ENCODE measurements around the gene ILKAP. TPM values are rescaled to one million over a fixed set of nuclear protein-coding genes. Genes with fewer than 3 reads are reported as not detected.

The ILKAP gene
- total and polyA plus RNA-seq, 11 donors, result 12.4 to 41.7 (median 24.0) TPM

DNA sequence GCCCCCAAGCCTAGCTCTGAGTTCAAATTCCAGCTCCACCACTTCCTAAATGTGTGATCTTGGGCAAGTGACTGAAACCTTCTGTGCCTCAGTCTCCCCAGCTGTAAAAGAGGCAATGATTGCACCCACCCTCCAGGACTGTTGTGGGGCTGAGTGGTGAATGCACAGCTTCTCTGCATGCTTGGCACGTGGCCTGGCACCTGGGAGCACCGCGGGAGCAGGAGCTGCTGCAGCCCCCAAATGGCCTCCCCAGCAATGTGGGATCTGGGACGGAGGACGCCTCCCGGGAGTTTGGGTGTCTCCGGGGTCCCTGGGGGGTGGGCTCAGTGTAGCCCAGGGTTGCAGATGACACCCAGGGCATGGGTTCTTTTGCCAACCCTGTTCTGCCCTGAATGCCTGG lies 63.5 kb downstream of the ILKAP start:
- Histone ChIP-seq H3K9me3 (no peaks in the 10 kb centered on the region), H3K4me3 (peak overlapping the region in 1 of 12 donors; percentile 49), H3K27ac (peak overlapping the region in 1 of 12 donors; percentile 91), H3K27me3 (no peaks in the 10 kb centered on the region), H3K36me3 (peaks cover 0 to 8% (median 0%) of the 10 kb centered on the region in 9 donors), H3K4me1 (peaks cover 0 to 65% (median 32%) of the 10 kb centered on the region in 12 donors)
- WGBS, 4 donors, result 77 to 94% (median 86%) methylated on average over 4 to 7 of the region's 7 CpGs
- DNase-seq (no peak), ATAC-seq (no peak)
- no peak for TF ChIP-seq CTCF (IDR thresholded peaks at IDR 0.05)
- TF ChIP-seq POLR2A (IDR thresholded peaks at IDR 0.05), result no peak
- intact Hi-C loops (cut with DNase I), result loop anchor here in 3 of 10 donors (5.0 to 10.0 kb wide), 2 partner anchors 283 to 285 kb away; partner anchors contain the start of gene RAMP1 (in 3 of the 3)

GRCh38 chr2:238139196-238140039 lies 64.1 kb downstream of the ILKAP start:
- ATAC-seq, result peak; percentile 27 to 51 (median 40)
- peak in 1 of 5 donors; percentile 55 for DNase-seq
- no peaks in the 10 kb centered on the region for H3K9me3 ChIP-seq
- no peaks in the 10 kb centered on the region for H3K27me3 ChIP-seq
- intact Hi-C loops (cut with DNase I), result loop anchor here in 7 of 10 donors (1.0 to 10.0 kb wide), 5 partner anchors 77 to 285 kb away; partner anchors contain the start of genes RAMP1 (in 4 of the 7) and SCLY (in 1 of the 7)
- H3K27ac ChIP-seq, result peak overlapping the region; percentile 73 to 96 (median 86)
- 35 to 47% (median 38%) methylated on average over 27 to 56 of the region's 56 CpGs for WGBS, 4 donors
- peak overlapping the region in 11 of 12 donors; percentile 22 to 56 (median 45) for H3K4me3 ChIP-seq
- TF ChIP-seq CTCF (IDR thresholded peaks at IDR 0.05) (peak in 11 of 12 donors; percentile 52 to 74 (median 62)), POLR2A (IDR thresholded peaks at IDR 0.05) (no peak)
- peaks cover 0 to 8% (median 0%) of the 10 kb centered on the region in 9 donors for H3K36me3 ChIP-seq
- H3K4me1 ChIP-seq, result peaks cover 0 to 65% (median 32%) of the 10 kb centered on the region in 12 donors

DNA sequence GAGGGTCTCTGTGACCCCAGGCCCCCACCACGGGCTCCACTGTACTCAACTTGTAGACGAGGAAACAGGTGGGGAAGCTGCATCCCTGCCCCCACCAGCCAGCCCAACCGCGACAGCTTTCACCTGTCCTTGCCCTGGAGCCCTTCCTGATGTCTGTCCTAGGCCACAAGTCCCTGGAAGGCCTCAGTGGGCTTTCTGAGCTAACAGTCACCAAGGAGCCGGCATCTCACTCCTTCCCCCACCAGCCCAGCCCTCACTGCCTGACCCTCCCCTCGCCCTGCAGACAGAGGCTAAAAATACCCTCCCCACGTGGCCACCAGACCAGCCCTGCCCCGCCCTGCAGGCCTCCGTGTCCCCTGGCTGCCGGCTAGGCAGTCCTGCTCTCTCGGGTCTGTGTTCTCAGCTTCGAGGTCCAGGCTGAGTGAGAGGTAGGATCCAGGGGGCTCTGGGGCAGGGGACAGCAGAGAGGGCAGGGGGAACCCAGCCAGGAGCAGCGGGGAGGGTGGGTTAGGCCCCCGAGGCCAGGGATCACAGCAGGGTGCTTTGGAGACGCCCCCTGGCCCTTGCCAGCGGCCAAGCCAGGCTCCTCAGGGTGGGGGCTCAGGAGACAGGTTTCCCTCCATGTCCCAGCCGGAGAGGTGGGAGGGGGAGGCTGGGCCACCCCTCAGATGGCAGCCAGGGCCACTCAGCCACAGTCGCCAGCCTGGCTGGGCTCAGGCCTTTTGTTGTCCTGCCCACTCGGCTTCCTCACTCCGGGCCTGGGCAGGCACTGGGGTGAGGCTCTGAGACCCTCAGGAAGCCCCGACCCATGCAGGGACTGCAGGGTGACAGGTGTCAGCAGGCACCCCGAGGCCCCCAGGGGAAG lies 64.9 kb downstream of the ILKAP start, which contains the start of gene KLHL30:
TSS of gene KLHL30 (plus strand) at position 338 of the 865 bp plus-strand sequence. CDS start 2,087 bp downstream, outside the sequence.
- H3K4me1 ChIP-seq, result peaks cover 0 to 60% (median 28%) of the 10 kb centered on the region in 12 donors
- peaks cover 0 to 8% (median 0%) of the 10 kb centered on the region in 9 donors for H3K36me3 ChIP-seq
- peak within 1 kb of the TSS; percentile 73 to 96 (median 86) for H3K27ac ChIP-seq
- ATAC-seq (peak; percentile 86 to 94 (median 88)), DNase-seq (peak in 4 of 5 donors; percentile 81 to 89 (median 85))
- H3K9me3 ChIP-seq, result no peaks in the 10 kb centered on the region
- peak within 1 kb of the TSS in 11 of 12 donors; percentile 22 to 56 (median 45) for H3K4me3 ChIP-seq
- 27 to 38% (median 34%) methylated on average over 14 to 22 of the region's 22 CpGs for WGBS, 4 donors
- TF ChIP-seq CTCF (IDR thresholded peaks at IDR 0.05) (no peak), POLR2A (IDR thresholded peaks at IDR 0.05) (peak in 1 of 2 donors; percentile 36)
- intact Hi-C loops (cut with DNase I), result loop anchor here in 4 of 10 donors (1.0 to 5.0 kb wide), 4 partner anchors 76 to 281 kb away; partner anchors contain the start of genes RAMP1 (in 1 of the 4) and SCLY (in 1 of the 4)
- no peaks in the 10 kb centered on the region for H3K27me3 ChIP-seq
